Spleen (tissue), 7 donors: ENCODE results near the gene GARIN3.

Experiments used
- POLR2A ChIP-seq, 3 donors: fragments of 450-650 bp; IDR thresholded peaks; one replicate each; pipeline ENCODE4 v1.5.1; 2017; ENCODE audit warnings: antibody characterized with exemption in 3 of 3, mild to moderate bottlenecking in 1 of 3
- TF ChIP-seq, protein P1 (sequence below), 11 experiments: fragments of 200-600 bp in 7 of 11; fragments of 450-650 bp in 4 of 11; sonication (generic) in 4 of 11; IDR thresholded peaks in 8 of 11; conservative IDR thresholded peaks in 3 of 11; 1 replicate in 7 of 11; 2 replicates in 4 of 11; pipeline versions ENCODE4 v1.4.0 to v1.8.0; 2016 to 2021; ENCODE audit warnings: antibody characterized with exemption in 11 of 11, inconsistent platforms in 4 of 11, mild to moderate bottlenecking in 1 of 11
- donor health status: DM: no; HTN: no; CAD: no; lungs with moderate emphysema.
- donor health status: DM: no; HTN: no; CAD: no.
- donor health status: DM: no; HTN: no; CAD: no.

- TF ChIP-seq, protein P1, sequence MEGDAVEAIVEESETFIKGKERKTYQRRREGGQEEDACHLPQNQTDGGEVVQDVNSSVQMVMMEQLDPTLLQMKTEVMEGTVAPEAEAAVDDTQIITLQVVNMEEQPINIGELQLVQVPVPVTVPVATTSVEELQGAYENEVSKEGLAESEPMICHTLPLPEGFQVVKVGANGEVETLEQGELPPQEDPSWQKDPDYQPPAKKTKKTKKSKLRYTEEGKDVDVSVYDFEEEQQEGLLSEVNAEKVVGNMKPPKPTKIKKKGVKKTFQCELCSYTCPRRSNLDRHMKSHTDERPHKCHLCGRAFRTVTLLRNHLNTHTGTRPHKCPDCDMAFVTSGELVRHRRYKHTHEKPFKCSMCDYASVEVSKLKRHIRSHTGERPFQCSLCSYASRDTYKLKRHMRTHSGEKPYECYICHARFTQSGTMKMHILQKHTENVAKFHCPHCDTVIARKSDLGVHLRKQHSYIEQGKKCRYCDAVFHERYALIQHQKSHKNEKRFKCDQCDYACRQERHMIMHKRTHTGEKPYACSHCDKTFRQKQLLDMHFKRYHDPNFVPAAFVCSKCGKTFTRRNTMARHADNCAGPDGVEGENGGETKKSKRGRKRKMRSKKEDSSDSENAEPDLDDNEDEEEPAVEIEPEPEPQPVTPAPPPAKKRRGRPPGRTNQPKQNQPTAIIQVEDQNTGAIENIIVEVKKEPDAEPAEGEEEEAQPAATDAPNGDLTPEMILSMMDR (IDR thresholded peaks at IDR 0.05 in 8 of 11, conservative IDR thresholded peaks at IDR 0.05 in 3 of 11): no peak
- no peak for TF ChIP-seq POLR2A (IDR thresholded peaks at IDR 0.05)
Observed at GRCh38 chr5:157159209-157159751, 6.8 kb downstream of the GARIN3 start.
